GM12865 (cell line): ENCODE results near the gene PSMB7.
A peak's percentile ranks its signal among the peaks of the same experiment; 100 is the strongest.

ENCODE experiments used
- DNase-seq: peaks from one replicate; pipeline ENCODE4 v3.0.0; 2010; ENCODE audit warnings: low read depth
- H3K4me3 ChIP-seq: 2 replicates; pipeline ENCODE4 v1.5.1; 2011; ENCODE audit warnings: mild to moderate bottlenecking, low read depth, low read length, control low read depth
- CTCF ChIP-seq: IDR thresholded peaks from 2 replicates; pipeline ENCODE4 v1.5.1; 2011; ENCODE audit warnings: low read length, control low read depth, low read depth, inconsistent platforms; ENCODE audit not compliant: insufficient read depth; ENCODE audit errors: missing control alignments

PSMB7 gene

GRCh38 chr9:124399323-124399967, 15.8 kb downstream of the PSMB7 start:
- no peak for DNase-seq
- no peak for TF ChIP-seq CTCF
- H3K4me3 ChIP-seq, result no peak overlapping the region

GRCh38 chr9:124398191-124398935, 16.9 kb downstream of the PSMB7 start:
- no peak for DNase-seq
- TF ChIP-seq CTCF, result no peak
- H3K4me3 ChIP-seq, result no peak overlapping the region

GRCh38 chr9:124395826-124396225, 19.4 kb downstream of the PSMB7 start:
- no peak for DNase-seq
- no peak overlapping the region for H3K4me3 ChIP-seq
- no peak for TF ChIP-seq CTCF

GRCh38 chr9:124394596-124394995, 20.6 kb downstream of the PSMB7 start:
- no peak for DNase-seq
- no peak for TF ChIP-seq CTCF

GRCh38 chr9:124394167-124394566, 21.1 kb downstream of the PSMB7 start:
- no peak for TF ChIP-seq CTCF
- DNase-seq, result peak; percentile 30
- no peak overlapping the region for H3K4me3 ChIP-seq

More at GRCh38 chr9:124394596-124394995, 20.6 kb downstream of the PSMB7 start:
- H3K4me3 ChIP-seq, result no peak overlapping the region

GRCh38 chr9:124392871-124393460, 22.3 kb downstream of the PSMB7 start:
- H3K4me3 ChIP-seq, result no peak overlapping the region
- no peak for TF ChIP-seq CTCF
- DNase-seq, result no peak
